Umbilical cord (tissue), 1 donor: ENCODE results near the gene FBXO45. TPM values are rescaled to one million over a fixed set of nuclear protein-coding genes. Genes with fewer than 3 reads are reported as not detected.

Experiments used
- total RNA-seq: library from RNA; depleted of rRNA; stranded (reverse); fragments of >200 nt; gene quantifications from one replicate; pipeline ENCODE4 v1.2.3, GENCODE V29; 2014; ENCODE audit warnings: low replicate concordance; ENCODE audit not compliant: insufficient read depth

The FBXO45 gene
- total RNA-seq, 1 donor from 2014 or later: 11.8 TPM

Other genes with a start within 250 kb of the FBXO45 start
- not detected for gene TM4SF19, start 230.3 kb upstream of the FBXO45 start, total RNA-seq
- 18.8 TPM for gene UBXN7, start 136.2 kb upstream of the FBXO45 start, total RNA-seq
- 20.2 TPM for gene RNF168, start 64.9 kb upstream of the FBXO45 start, total RNA-seq
- not detected for gene SMCO1, start 53.3 kb upstream of the FBXO45 start, total RNA-seq
- gene WDR53, start 106 bp upstream of the FBXO45 start, total RNA-seq: 10.1 TPM
- gene NRROS, start 71.0 kb downstream of the FBXO45 start, total RNA-seq: 0.96 TPM
- gene CEP19, start 143.6 kb downstream of the FBXO45 start, total RNA-seq: 7.2 TPM
- gene PIGX, start 143.7 kb downstream of the FBXO45 start, total RNA-seq: 23.8 TPM
- gene PAK2, start 171.2 kb downstream of the FBXO45 start, total RNA-seq: 18.1 TPM